GM18499 (cell line): ENCODE results near the gene MAP2K6.

Source experiments
- ATAC-seq: cut with Tn5 transposase; IDR thresholded peaks from one replicate; pipeline ENCODE4 v1.9.1; 2021; ENCODE audit warnings: moderate number of reproducible peaks; ENCODE audit not compliant: insufficient read depth, unreplicated experiment

The MAP2K6 gene

GRCh38 chr17:69561462-69561861 lies 147.0 kb downstream of the MAP2K6 start:
- ATAC-seq: no peak

GRCh38 chr17:69565447-69565846 lies 150.9 kb downstream of the MAP2K6 start:
- no peak for ATAC-seq

GRCh38 chr17:69567130-69567529 lies 152.6 kb downstream of the MAP2K6 start:
- no peak for ATAC-seq

GRCh38 chr17:69572747-69573146 lies 158.2 kb downstream of the MAP2K6 start:
- no peak for ATAC-seq

- no peak for ATAC-seq
Observed at GRCh38 chr17:69573396-69573795, 158.9 kb downstream of the MAP2K6 start.

GRCh38 chr17:69574257-69575197 lies 160.0 kb downstream of the MAP2K6 start:
- no peak for ATAC-seq

- ATAC-seq: no peak
Observed at GRCh38 chr17:69575346-69575761, 160.9 kb downstream of the MAP2K6 start.

GRCh38 chr17:69577098-69577497 lies 162.6 kb downstream of the MAP2K6 start:
- no peak for ATAC-seq

GRCh38 chr17:69578385-69578936 lies 164.0 kb downstream of the MAP2K6 start:
- no peak for ATAC-seq

- ATAC-seq: no peak
Observed at GRCh38 chr17:69579961-69580677, 165.6 kb downstream of the MAP2K6 start.

GRCh38 chr17:69581061-69581961 lies 166.8 kb downstream of the MAP2K6 start:
- peak; percentile 48 for ATAC-seq

- ATAC-seq: no peak
Observed at GRCh38 chr17:69588316-69588715, 173.8 kb downstream of the MAP2K6 start.

- no peak for ATAC-seq
Observed at GRCh38 chr17:69588827-69589239, 174.3 kb downstream of the MAP2K6 start.

GRCh38 chr17:69590671-69591070 lies 176.2 kb downstream of the MAP2K6 start:
- ATAC-seq: no peak

- ATAC-seq: no peak
Observed at GRCh38 chr17:69592692-69593350, 178.3 kb downstream of the MAP2K6 start.

- no peak for ATAC-seq
Observed at GRCh38 chr17:69593351-69593715, 178.8 kb downstream of the MAP2K6 start.

- ATAC-seq: no peak
Observed at GRCh38 chr17:69593716-69594115, 179.2 kb downstream of the MAP2K6 start.

GRCh38 chr17:69594641-69595040 lies 180.1 kb downstream of the MAP2K6 start:
- no peak for ATAC-seq

GRCh38 chr17:69596141-69596540 lies 181.6 kb downstream of the MAP2K6 start:
- ATAC-seq: no peak
